ENCODE data around the gene USP10. TPM values are rescaled to one million over a fixed set of nuclear protein-coding genes. Genes with fewer than 3 reads are reported as not detected.

Gene USP10
- total RNA-seq, 2 experiments from 2014 or later: 99.3 to 106 TPM

- intact Hi-C loops (cut with DNase I, micrococcal nuclease): no loop called here
- H3K4me3 ChIP-seq (ENCODE audit: low read length): no peak overlapping the region
- no peak for TF ChIP-seq CTCF (IDR thresholded peaks at IDR 0.05)
- Mint-ChIP-seq H3K4me3 (peak overlapping the region; percentile 42), H3K9me3 (no peaks in the 10 kb centered on the region), H3K4me1 (ENCODE audit: low read depth) (peaks cover 57% of the 10 kb centered on the region), H3K36me3 (ENCODE audit: low read depth) (peaks cover 96% of the 10 kb centered on the region), H3K27me3 (no peaks in the 10 kb centered on the region), H3K27ac (peak overlapping the region; percentile 96)
- no peaks in the 10 kb centered on the region for H3K27me3 ChIP-seq (ENCODE audit: control insufficient read depth in 1 of 2, insufficient read depth in 2 of 2, low read length in 2 of 2)
- peaks cover 53% of the 10 kb centered on the region for H3K4me1 ChIP-seq (ENCODE audit: insufficient read depth, low read length)
- ChIA-PET POLR2A (no interaction called here), CTCF (interaction anchor here (0.7 to 2.8 kb wide), 3 partner anchors 12 to 185 kb away, joined by 3 to 17 read pairs (median 10); no protein-coding TSS in a partner anchor)
- H3K9me3 ChIP-seq (ENCODE audit: control insufficient read depth in 1 of 2, insufficient read depth in 1 of 2, low read length in 2 of 2): no peaks in the 10 kb centered on the region
- ATAC-seq (ENCODE audit: poor library complexity) (no peak), DNase-seq (peak in 1 of 14 experiments; percentile 43)
- H3K27ac ChIP-seq (ENCODE audit: low read depth in 1 of 2, low read length in 2 of 2): peak overlapping the region; percentile 29 to 58
- peaks cover 73% of the 10 kb centered on the region for H3K36me3 ChIP-seq (ENCODE audit: insufficient read depth, low read length)
Measured at GRCh38 chr16:84766978-84767773, 67.4 kb downstream of the USP10 start.

GRCh38 chr16:84768061-84768807 lies 68.4 kb downstream of the USP10 start:
- TF ChIP-seq CTCF (IDR thresholded peaks at IDR 0.05): no peak
- Histone ChIP-seq H3K27me3 (ENCODE audit: control insufficient read depth in 1 of 2, insufficient read depth in 2 of 2, low read length in 2 of 2) (no peaks in the 10 kb centered on the region), H3K27ac (ENCODE audit: low read depth in 1 of 2, low read length in 2 of 2) (no peak overlapping the region), H3K9me3 (ENCODE audit: control insufficient read depth in 1 of 2, insufficient read depth in 1 of 2, low read length in 2 of 2) (no peaks in the 10 kb centered on the region), H3K36me3 (ENCODE audit: insufficient read depth, low read length) (peaks cover 77% of the 10 kb centered on the region), H3K4me1 (ENCODE audit: insufficient read depth, low read length) (peaks cover 53% of the 10 kb centered on the region), H3K4me3 (ENCODE audit: low read length) (peak overlapping the region; percentile 44)
- Mint-ChIP-seq H3K9me3 (no peaks in the 10 kb centered on the region), H3K36me3 (ENCODE audit: low read depth) (peaks cover 96% of the 10 kb centered on the region), H3K4me3 (peak overlapping the region; percentile 83), H3K4me1 (ENCODE audit: low read depth) (peaks cover 57% of the 10 kb centered on the region), H3K27ac (peak overlapping the region; percentile 96), H3K27me3 (no peaks in the 10 kb centered on the region)
- ATAC-seq (ENCODE audit: poor library complexity): peak; percentile 43
- intact Hi-C loops (cut with DNase I, micrococcal nuclease): no loop called here
- ChIA-PET POLR2A (no interaction called here), CTCF (interaction anchor here (0.6 to 1.8 kb wide), 3 partner anchors 14 to 96 kb away, joined by 3 to 7 read pairs (median 5); no protein-coding TSS in a partner anchor)
- DNase-seq: peak in 3 of 14 experiments; percentile 26 to 56 (median 38)

- CTCF ChIA-PET: interaction anchor here (1.3 to 1.8 kb wide), 2 partner anchors 14 to 30 kb away, joined by 5 to 7 read pairs; no protein-coding TSS in a partner anchor
- Mint-ChIP-seq H3K9me3 (no peaks in the 10 kb centered on the region), H3K4me1 (ENCODE audit: low read depth) (peaks cover 57% of the 10 kb centered on the region), H3K27me3 (no peaks in the 10 kb centered on the region), H3K4me3 (peak overlapping the region; percentile 21), H3K36me3 (ENCODE audit: low read depth) (peaks cover 96% of the 10 kb centered on the region), H3K27ac (peak overlapping the region; percentile 96)
- TF ChIP-seq CTCF (IDR thresholded peaks at IDR 0.05): no peak
- ATAC-seq (ENCODE audit: poor library complexity) (no peak), DNase-seq (no peak)
- peaks cover 53% of the 10 kb centered on the region for H3K4me1 ChIP-seq (ENCODE audit: insufficient read depth, low read length)
- no peaks in the 10 kb centered on the region for H3K9me3 ChIP-seq (ENCODE audit: control insufficient read depth in 1 of 2, insufficient read depth in 1 of 2, low read length in 2 of 2)
- H3K36me3 ChIP-seq (ENCODE audit: insufficient read depth, low read length): peaks cover 77% of the 10 kb centered on the region
- H3K27me3 ChIP-seq (ENCODE audit: control insufficient read depth in 1 of 2, insufficient read depth in 2 of 2, low read length in 2 of 2): no peaks in the 10 kb centered on the region
- POLR2A ChIA-PET: no interaction called here
- peak overlapping the region; percentile 44 for H3K4me3 ChIP-seq (ENCODE audit: low read length)
- intact Hi-C loops (cut with DNase I, micrococcal nuclease): no loop called here
- no peak overlapping the region for H3K27ac ChIP-seq (ENCODE audit: low read depth in 1 of 2, low read length in 2 of 2)
Measured at GRCh38 chr16:84768808-84769197, 69.0 kb downstream of the USP10 start.
